ENCODE results near the gene FRYL. TPM values are rescaled to one million over a fixed set of nuclear protein-coding genes. Genes with fewer than 3 reads are reported as not detected.
A peak's percentile ranks its signal among the peaks of the same experiment; 100 is the strongest.

Gene FRYL
- total and polyA plus RNA-seq, 7 experiments from 2014 or later: 25.4 to 126 (median 102) TPM

DNA sequence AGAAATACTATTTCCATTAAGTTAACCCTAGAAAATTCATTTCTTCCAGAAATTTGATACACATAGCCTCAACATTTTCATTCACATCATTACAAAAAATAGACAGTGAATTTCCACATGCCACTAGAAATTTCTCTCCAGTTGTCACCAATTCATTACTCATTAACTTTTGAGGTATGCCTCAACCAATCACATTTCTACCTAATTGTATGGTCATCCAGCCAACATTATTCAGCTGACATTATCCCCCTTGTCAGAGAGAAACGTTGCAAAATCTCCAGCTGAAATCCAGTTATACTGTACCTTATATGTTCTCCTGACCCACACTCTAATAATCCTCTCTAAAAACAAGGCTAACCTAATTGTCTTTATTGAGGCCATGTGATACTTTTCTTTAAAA, 24.8 kb downstream of the FRYL start:
- Mint-ChIP-seq H3K27ac (peak overlapping the region in 1 of 9 donors; percentile 51), H3K4me3 (peak overlapping the region in 2 of 10 donors; percentile 20 to 22), H3K36me3 (peaks cover 4 to 30% (median 23%) of the 10 kb centered on the region in 5 donors), H3K4me1 (peaks cover 33 to 78% (median 68%) of the 10 kb centered on the region in 7 donors), H3K9me3 (peaks cover 0 to 14% (median 0%) of the 10 kb centered on the region in 11 donors), H3K27me3 (no peaks in the 10 kb centered on the region)
- Histone ChIP-seq H3K9me3 (ENCODE audit: control insufficient read depth in 2 of 3, low read length in 3 of 3) (no peaks in the 10 kb centered on the region), H3K27ac (ENCODE audit: low read depth, low read length) (no peak overlapping the region), H3K36me3 (ENCODE audit: control insufficient read depth in 2 of 3, insufficient read depth in 3 of 3, low read length in 3 of 3) (no peaks in the 10 kb centered on the region), H3K27me3 (ENCODE audit: control insufficient read depth in 2 of 2, insufficient read depth in 2 of 2, low read length in 2 of 2) (no peaks in the 10 kb centered on the region), H3K4me1 (ENCODE audit: control insufficient read depth in 2 of 2, insufficient read depth in 2 of 2, low read length in 2 of 2) (peaks cover 0 to 9% of the 10 kb centered on the region in 2 donors), H3K4me3 (ENCODE audit: low read length) (no peak overlapping the region)
- CTCF ChIA-PET: no interaction called here
- ATAC-seq (no peak), DNase-seq (no peak)
- POLR2A ChIA-PET: no interaction called here
- intact Hi-C loops (cut with micrococcal nuclease): no loop called here

DNA sequence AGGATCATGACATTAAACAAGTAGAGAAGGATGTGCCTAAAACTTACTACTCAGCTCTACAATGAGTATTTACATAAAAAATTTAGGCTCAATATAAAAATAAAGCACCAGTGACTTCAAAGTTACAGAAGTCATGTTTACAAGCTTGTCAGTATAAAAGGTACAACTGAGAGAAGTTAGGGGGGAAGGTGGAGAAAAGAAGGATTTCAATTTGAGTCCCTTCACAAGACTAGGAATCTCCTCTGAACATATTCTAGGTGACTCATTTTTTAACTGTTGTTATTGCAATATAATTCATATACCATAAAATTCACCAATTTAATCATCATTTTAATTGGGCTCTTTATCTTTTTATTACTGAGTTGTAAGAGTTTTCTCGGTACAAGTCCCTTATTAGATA, 26.9 kb downstream of the FRYL start:
- Histone ChIP-seq H3K27me3 (ENCODE audit: control insufficient read depth in 2 of 2, insufficient read depth in 2 of 2, low read length in 2 of 2) (no peaks in the 10 kb centered on the region), H3K36me3 (ENCODE audit: control insufficient read depth in 2 of 3, insufficient read depth in 3 of 3, low read length in 3 of 3) (no peaks in the 10 kb centered on the region), H3K9me3 (ENCODE audit: control insufficient read depth in 2 of 3, low read length in 3 of 3) (no peaks in the 10 kb centered on the region), H3K27ac (ENCODE audit: low read depth, low read length) (no peak overlapping the region), H3K4me3 (ENCODE audit: low read length) (no peak overlapping the region), H3K4me1 (ENCODE audit: control insufficient read depth in 2 of 2, insufficient read depth in 2 of 2, low read length in 2 of 2) (peaks cover 0 to 9% of the 10 kb centered on the region in 2 donors)
- DNase-seq (no peak), ATAC-seq (no peak)
- H3K36me3 Mint-ChIP-seq: peaks cover 0 to 25% (median 17%) of the 10 kb centered on the region in 5 donors
- H3K9me3 Mint-ChIP-seq: peaks cover 0 to 9% (median 0%) of the 10 kb centered on the region in 11 donors
- CTCF ChIA-PET: no interaction called here
- peak overlapping the region in 4 of 10 donors; percentile 2 to 48 (median 14) for H3K4me3 Mint-ChIP-seq
- POLR2A ChIA-PET: no interaction called here
- intact Hi-C loops (cut with micrococcal nuclease): loop anchor here in 1 of 2 donors (2.0 kb wide), 1 partner anchor 26 kb away; no protein-coding TSS in a partner anchor
- H3K4me1 Mint-ChIP-seq: peaks cover 38 to 93% (median 75%) of the 10 kb centered on the region in 7 donors
- no peaks in the 10 kb centered on the region for H3K27me3 Mint-ChIP-seq
- peak overlapping the region in 6 of 9 donors; percentile 18 to 88 (median 48) for H3K27ac Mint-ChIP-seq

DNA sequence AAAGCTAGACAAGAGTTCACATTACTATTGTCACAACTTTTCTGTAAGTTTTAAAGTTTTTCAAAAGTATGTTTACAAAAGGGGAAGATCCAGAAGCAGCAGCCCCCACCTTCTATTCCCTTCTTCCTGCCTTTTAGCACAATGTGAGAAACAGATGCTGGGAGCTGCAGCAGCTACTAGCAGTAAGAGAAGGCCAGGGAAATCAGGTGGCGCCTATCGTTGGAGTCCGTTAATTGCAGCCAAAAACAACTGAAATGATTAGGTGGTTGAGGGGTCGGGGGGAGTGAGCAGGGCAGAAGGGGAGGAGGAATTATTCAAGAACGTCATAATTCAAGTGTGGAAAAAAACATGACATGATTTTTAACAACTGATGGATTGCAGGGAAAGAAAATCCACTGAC, 27.4 kb downstream of the FRYL start:
- H3K36me3 ChIP-seq (ENCODE audit: control insufficient read depth in 2 of 3, insufficient read depth in 3 of 3, low read length in 3 of 3): no peaks in the 10 kb centered on the region
- H3K27ac Mint-ChIP-seq: peak overlapping the region in 7 of 9 donors; percentile 2 to 88 (median 38)
- peaks cover under 1 to 10% of the 10 kb centered on the region in 2 donors for H3K4me1 ChIP-seq (ENCODE audit: control insufficient read depth in 2 of 2, insufficient read depth in 2 of 2, low read length in 2 of 2)
- no peak for DNase-seq
- no peaks in the 10 kb centered on the region for H3K9me3 ChIP-seq (ENCODE audit: control insufficient read depth in 2 of 3, low read length in 3 of 3)
- no peaks in the 10 kb centered on the region for H3K27me3 ChIP-seq (ENCODE audit: control insufficient read depth in 2 of 2, insufficient read depth in 2 of 2, low read length in 2 of 2)
- H3K27me3 Mint-ChIP-seq: no peaks in the 10 kb centered on the region
- H3K4me3 ChIP-seq (ENCODE audit: low read length): no peak overlapping the region
- H3K27ac ChIP-seq (ENCODE audit: low read depth, low read length): no peak overlapping the region
- ATAC-seq: no peak
- H3K9me3 Mint-ChIP-seq: peaks cover 0 to 9% (median 0%) of the 10 kb centered on the region in 11 donors
- intact Hi-C loops (cut with micrococcal nuclease): loop anchor here in 1 of 2 donors (2.0 kb wide), 1 partner anchor 26 kb away; no protein-coding TSS in a partner anchor
- peaks cover 0 to 25% (median 17%) of the 10 kb centered on the region in 5 donors for H3K36me3 Mint-ChIP-seq
- CTCF ChIA-PET: no interaction called here
- peaks cover 38 to 92% (median 74%) of the 10 kb centered on the region in 7 donors for H3K4me1 Mint-ChIP-seq
- H3K4me3 Mint-ChIP-seq: peak overlapping the region in 4 of 10 donors; percentile 2 to 48 (median 18)
- POLR2A ChIA-PET: no interaction called here

DNA sequence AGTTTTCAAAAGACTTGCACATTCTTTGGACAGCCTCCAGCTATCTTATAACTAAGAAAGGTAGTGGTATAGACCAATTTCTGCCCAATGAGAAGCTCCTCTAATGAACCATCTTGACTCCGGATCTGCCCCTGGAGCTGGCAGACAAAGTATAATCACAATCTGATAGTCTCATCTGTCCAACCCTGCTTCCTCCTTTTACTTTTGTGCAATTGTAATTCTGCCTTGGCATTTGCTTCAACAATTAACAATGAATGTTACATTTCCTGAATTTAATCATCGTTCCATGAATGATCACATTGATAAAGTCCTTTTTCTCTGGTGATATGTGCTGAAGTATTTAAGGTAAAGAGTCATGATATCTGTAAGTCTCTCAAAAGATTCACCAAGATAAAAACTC, 27.8 kb downstream of the FRYL start:
- ChIA-PET POLR2A (no interaction called here), CTCF (no interaction called here)
- Mint-ChIP-seq H3K9me3 (peaks cover 0 to 9% (median 0%) of the 10 kb centered on the region in 11 donors), H3K27me3 (no peaks in the 10 kb centered on the region), H3K4me1 (peaks cover 38 to 91% (median 78%) of the 10 kb centered on the region in 7 donors), H3K4me3 (peak overlapping the region in 3 of 10 donors; percentile 2 to 48 (median 21)), H3K27ac (peak overlapping the region in 8 of 9 donors; percentile 2 to 84 (median 36)), H3K36me3 (peaks cover 0 to 25% (median 16%) of the 10 kb centered on the region in 5 donors)
- no peak overlapping the region for H3K27ac ChIP-seq (ENCODE audit: low read depth, low read length)
- no peaks in the 10 kb centered on the region for H3K27me3 ChIP-seq (ENCODE audit: control insufficient read depth in 2 of 2, insufficient read depth in 2 of 2, low read length in 2 of 2)
- no peak for DNase-seq
- H3K9me3 ChIP-seq (ENCODE audit: control insufficient read depth in 2 of 3, low read length in 3 of 3): no peaks in the 10 kb centered on the region
- peaks cover 3 to 13% of the 10 kb centered on the region in 2 donors for H3K4me1 ChIP-seq (ENCODE audit: control insufficient read depth in 2 of 2, insufficient read depth in 2 of 2, low read length in 2 of 2)
- intact Hi-C loops (cut with micrococcal nuclease): loop anchor here in 1 of 2 donors (2.0 kb wide), 1 partner anchor 27 kb away; no protein-coding TSS in a partner anchor
- no peak for ATAC-seq
- H3K36me3 ChIP-seq (ENCODE audit: control insufficient read depth in 2 of 3, insufficient read depth in 3 of 3, low read length in 3 of 3): no peaks in the 10 kb centered on the region
- no peak overlapping the region for H3K4me3 ChIP-seq (ENCODE audit: low read length)

DNA sequence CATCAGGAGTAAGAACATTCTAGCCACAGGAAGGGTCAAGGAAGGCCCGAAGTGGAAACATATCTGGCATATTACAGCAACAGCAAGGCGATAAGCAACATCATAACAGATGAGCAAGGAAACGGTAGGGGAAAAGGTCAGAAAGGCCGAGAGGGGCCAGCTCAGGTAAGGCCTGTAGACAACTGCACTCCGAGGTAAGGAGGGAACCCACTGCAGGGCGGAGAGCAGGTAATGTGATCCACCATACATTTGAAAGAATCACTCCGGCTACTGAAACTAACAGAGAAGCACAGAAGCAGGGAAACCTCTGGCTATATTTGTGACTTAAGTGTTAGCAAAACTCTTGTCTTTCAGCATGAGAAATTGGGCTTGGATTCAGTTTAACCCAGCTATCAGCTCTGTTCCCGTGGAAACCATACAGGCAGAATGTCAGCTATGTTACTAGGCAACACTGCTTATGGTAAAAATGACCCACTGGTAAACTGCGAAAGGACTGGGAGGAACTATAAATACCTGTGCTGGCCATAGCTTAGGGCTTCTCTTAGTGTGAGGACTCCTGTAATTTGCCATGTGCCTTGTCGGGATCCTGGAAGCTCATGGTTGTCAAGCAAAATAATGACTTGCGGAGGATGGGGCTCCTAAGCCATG, 31.0 kb downstream of the FRYL start:
- Histone ChIP-seq H3K4me3 (ENCODE audit: low read length) (no peak overlapping the region), H3K9me3 (ENCODE audit: control insufficient read depth in 2 of 3, low read length in 3 of 3) (no peaks in the 10 kb centered on the region), H3K4me1 (ENCODE audit: control insufficient read depth in 2 of 2, insufficient read depth in 2 of 2, low read length in 2 of 2) (peaks cover 3 to 17% of the 10 kb centered on the region in 2 donors), H3K36me3 (ENCODE audit: control insufficient read depth in 2 of 3, insufficient read depth in 3 of 3, low read length in 3 of 3) (no peaks in the 10 kb centered on the region), H3K27me3 (ENCODE audit: control insufficient read depth in 2 of 2, insufficient read depth in 2 of 2, low read length in 2 of 2) (no peaks in the 10 kb centered on the region), H3K27ac (ENCODE audit: low read depth, low read length) (no peak overlapping the region)
- Mint-ChIP-seq H3K4me1 (peaks cover 46 to 91% (median 76%) of the 10 kb centered on the region in 7 donors), H3K4me3 (peak overlapping the region in 3 of 10 donors; percentile 6 to 50 (median 12)), H3K9me3 (peaks cover 0 to 2% (median 0%) of the 10 kb centered on the region in 11 donors), H3K27ac (peak overlapping the region in 5 of 9 donors; percentile 0 to 59 (median 27)), H3K27me3 (no peaks in the 10 kb centered on the region), H3K36me3 (peaks cover 0 to 17% (median 3%) of the 10 kb centered on the region in 5 donors)
- intact Hi-C loops (cut with micrococcal nuclease): no loop called here
- ATAC-seq (no peak), DNase-seq (no peak)
- ChIA-PET CTCF (no interaction called here), POLR2A (no interaction called here)

DNA sequence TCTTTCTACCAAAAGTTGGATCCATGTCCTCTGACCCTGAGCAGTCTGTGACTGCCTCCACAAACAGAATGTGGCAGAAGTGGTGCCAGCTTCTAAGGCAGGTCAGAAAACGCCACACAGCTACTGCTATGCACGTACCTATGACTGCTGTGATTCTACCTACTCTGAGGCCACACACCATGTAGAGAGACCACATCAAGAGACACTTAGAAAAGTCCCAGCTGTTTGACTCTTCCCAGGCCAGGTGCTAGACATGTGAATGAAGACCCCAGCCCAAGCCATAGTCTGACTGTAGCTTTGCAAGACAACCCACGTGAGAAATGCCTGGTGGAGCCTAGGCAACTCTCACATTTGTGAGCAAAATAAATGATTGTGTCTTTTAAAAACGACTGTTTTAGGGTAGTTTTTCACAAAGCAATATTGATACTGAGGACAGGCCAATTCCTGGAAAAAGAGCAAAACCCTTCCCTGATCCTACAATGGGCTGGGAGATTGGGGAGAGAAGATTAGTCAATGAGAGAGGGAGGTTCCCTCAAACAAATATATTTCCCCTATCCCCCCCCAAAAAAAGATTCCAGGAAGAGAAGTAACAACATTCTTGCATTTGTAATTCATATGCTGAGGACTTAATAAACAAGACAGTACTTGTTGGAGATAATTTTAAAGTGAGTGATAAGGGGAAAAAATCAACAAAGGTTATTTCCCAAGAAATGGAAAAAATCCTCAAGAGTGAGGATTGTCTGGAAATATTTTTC, 33.3 kb downstream of the FRYL start:
- peak; percentile 84 for ATAC-seq
- Mint-ChIP-seq H3K9me3 (peaks cover 0 to 3% (median 0%) of the 10 kb centered on the region in 11 donors), H3K4me1 (peaks cover 52 to 91% (median 76%) of the 10 kb centered on the region in 7 donors)

More for the DNA sequence above, 33.3 kb downstream of the FRYL start:
- peak overlapping the region in 8 of 10 donors; percentile 30 to 74 (median 62) for H3K4me3 Mint-ChIP-seq
- H3K4me3 ChIP-seq (ENCODE audit: low read length): no peak overlapping the region
- CTCF ChIA-PET: no interaction called here
- peaks cover 0 to 21% (median 5%) of the 10 kb centered on the region in 5 donors for H3K36me3 Mint-ChIP-seq
- H3K27me3 Mint-ChIP-seq: no peaks in the 10 kb centered on the region
- H3K27ac ChIP-seq (ENCODE audit: low read depth, low read length): peak overlapping the region; percentile 20
- peaks cover 8 to 19% of the 10 kb centered on the region in 2 donors for H3K4me1 ChIP-seq (ENCODE audit: control insufficient read depth in 2 of 2, insufficient read depth in 2 of 2, low read length in 2 of 2)
- no peaks in the 10 kb centered on the region for H3K27me3 ChIP-seq (ENCODE audit: control insufficient read depth in 2 of 2, insufficient read depth in 2 of 2, low read length in 2 of 2)
- POLR2A ChIA-PET: interaction anchor here (0.6 to 0.7 kb wide), 2 partner anchors 69 to 102 kb away, joined by 3 read pairs; no protein-coding TSS in a partner anchor
- H3K36me3 ChIP-seq (ENCODE audit: control insufficient read depth in 2 of 3, insufficient read depth in 3 of 3, low read length in 3 of 3): no peaks in the 10 kb centered on the region
- H3K9me3 ChIP-seq (ENCODE audit: control insufficient read depth in 2 of 3, low read length in 3 of 3): no peaks in the 10 kb centered on the region
- peak overlapping the region; percentile 42 to 90 (median 75) for H3K27ac Mint-ChIP-seq
- intact Hi-C loops (cut with micrococcal nuclease): loop anchor here in 1 of 2 donors (2.0 kb wide), 1 partner anchor 18 kb away; no protein-coding TSS in a partner anchor
- peak in 5 of 9 donors; percentile 3 to 31 (median 16) for DNase-seq

Measured in naive thymus-derived CD4-positive, alpha-beta T cell (primary cell).